Stimulated activated CD8-positive, alpha-beta memory T cell treated with anti-CD3 and anti-CD28 coated beads, Interleukin-2, amount 100 ng/mL, for 1 hour (primary cell): ENCODE data around the gene MKRN1.
"Not testable (repeated sequence)": the region's sequence is repeated elsewhere in the genome, so short reads cannot be mapped to it uniquely, and the experiment has no call there.

ENCODE experiments used
- DNase-seq, 2 donors: peaks; one replicate each; pipeline ENCODE4 v3.0.0-alpha.2; 2020; ENCODE audit warnings: low read depth in 2 of 2

MKRN1 gene

DNA sequence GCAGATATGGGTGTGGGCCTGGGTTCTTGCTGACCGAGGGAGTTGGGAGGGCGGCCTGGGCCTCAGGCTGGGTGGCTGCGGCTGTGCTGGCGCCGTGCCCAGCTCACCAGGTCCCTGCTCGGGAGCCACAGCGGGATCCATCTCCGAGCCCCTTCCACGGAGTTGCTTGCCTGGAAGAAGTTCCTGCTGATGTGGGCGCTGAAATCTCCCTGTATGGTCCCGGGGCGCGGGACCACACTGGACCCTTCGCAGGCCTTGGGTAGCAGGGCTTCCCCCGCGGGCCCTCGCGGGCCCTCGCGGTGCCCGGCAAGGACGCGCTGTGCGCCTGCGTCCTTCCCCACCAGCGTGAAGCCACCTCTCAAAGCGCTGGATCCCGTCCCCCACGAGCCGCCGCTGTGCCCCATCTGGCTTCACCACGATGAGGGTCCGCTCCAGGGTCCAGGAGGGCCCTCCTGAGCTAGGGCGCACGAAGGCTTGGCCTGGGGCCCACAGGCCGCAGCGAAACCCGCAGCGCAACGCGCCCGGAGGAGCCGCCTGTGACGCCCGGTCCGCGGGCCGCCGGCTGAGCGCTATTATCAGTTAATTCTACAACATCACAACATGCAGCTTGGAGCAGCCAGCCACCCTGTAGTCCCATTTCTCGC, 43.9 kb downstream of the MKRN1 start:
- DNase-seq: no peak

DNA sequence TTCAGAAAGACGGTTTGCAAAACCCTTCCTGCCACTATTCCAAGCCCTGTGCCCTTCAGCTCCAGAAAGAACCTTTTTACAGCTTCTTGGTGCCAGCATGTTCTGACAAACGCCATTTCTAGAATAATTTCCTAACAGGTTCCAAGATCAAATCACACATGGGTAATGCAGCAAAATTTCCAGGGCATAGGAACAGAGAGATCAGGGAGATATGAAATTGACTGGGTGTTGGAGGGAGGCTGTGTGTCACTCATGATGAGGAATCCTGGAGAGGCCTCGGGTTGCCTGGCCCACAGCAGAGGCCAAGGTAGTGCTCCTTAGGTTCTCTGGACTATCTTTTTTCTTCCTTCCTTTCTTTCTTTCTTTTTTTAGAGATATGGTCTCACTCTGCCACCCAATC, 45.9 kb downstream of the MKRN1 start:
- DNase-seq: no peak

DNA sequence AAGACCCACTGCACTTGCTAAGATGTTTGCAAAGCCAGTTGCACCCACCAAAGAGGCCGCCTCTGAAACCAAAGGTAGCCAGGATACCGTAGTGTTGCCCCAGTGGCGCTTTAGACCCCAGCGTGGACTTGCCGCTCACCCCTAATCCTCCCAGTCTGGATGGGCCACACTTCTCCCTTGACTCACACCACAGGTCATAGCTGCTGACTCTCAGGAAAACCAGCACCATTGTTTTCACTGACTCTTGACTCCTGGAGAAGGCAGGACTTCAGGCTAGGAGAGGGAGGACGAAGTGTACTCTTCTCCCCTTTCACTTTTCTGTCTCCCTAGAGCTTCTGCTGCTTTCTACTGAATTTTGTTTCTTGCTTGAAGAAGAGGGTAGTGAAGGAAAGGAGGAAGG, 53.2 kb downstream of the MKRN1 start:
- DNase-seq: no peak

DNA sequence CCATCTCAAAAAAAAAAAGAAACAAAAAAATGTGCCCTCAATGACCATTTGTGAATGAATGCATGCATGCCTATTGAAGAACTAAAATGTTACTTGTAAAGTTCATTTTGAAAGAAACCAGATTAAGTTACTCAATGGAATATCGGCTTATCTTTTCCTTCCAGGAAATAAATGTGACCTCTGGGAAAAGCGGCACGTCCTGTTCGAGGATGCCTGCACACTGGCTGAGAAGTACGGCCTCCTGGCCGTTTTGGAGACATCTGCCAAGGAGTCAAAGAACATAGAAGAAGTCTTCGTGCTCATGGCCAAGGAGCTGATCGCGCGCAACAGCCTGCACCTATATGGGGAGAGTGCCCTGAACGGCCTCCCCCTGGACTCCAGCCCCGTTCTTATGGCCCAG, 53.6 kb downstream of the MKRN1 start:
- no peak for DNase-seq

DNA sequence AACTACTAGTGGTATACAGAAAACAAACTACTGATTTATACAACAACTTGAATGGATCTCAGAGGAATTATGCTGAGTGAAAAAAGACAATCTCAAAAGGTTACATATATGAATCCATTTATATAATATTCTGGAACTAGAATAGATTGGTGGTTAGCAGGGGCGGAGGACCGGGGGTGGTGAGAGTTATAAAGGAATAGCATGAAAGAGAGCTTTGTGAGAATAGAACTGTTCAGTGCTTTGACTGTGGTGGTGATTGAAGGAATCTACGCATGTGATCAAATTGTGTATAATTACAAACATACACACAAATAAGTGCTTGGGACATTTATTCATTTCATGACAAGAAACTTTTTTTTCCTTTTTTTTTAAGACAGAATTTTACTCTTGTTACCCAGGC, 55.8 kb downstream of the MKRN1 start:
- DNase-seq: no peak

DNA sequence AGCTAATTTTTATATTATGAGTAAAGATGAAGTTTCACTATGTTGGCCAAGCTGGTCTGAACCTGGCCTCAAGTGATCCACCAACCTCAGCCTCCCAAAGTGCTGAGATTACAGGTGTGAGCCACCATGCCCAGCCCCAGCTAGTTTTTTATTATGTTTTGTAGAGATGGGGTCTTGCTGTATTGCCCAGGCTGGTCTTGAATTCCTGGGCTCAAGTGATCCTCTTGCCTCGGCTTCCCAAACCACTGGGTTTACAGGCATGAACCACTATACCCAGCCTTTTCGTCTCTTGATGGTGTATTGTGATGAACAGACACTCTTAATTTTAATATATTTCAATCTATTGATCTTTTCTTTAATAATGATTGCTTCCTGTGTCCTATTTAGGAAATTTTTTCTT, 57.8 kb downstream of the MKRN1 start:
- DNase-seq: no peak

DNA sequence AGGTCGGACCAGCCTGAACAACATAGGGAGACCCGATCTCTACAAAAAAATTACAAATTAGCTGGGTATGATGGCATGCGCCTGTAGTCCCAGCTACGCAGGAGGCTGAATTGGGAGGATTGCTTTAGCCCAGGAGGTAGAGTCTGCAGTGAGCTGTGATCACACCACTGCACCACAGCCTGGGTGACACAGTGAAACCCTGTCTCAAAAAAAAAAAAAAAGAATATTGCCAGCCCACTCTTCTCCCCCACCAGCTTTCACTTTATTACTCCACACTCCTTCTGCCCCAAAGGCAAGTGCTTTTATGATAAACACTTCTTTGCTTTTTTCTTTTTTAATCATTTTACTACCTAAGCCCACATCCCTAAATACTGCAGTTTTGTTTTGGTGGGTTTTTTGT, 60.7 kb downstream of the MKRN1 start:
- no peak for DNase-seq

DNA sequence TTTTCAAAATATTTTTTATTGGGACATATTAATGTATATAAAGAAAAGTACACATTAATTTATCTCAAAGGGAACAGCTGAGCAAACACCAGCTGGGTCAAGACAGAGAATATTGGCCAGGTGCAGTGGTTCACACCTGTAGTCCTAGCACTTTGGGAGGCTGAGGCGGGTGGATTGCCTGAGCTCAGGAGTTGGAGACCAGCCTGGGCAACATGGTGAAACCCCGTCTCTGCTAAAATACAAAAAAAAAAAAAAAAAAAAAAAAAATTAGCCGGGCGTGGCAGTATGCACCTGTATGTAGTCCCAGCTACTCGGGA, 61.2 kb downstream of the MKRN1 start:
- not testable (repeated sequence) for DNase-seq

DNA sequence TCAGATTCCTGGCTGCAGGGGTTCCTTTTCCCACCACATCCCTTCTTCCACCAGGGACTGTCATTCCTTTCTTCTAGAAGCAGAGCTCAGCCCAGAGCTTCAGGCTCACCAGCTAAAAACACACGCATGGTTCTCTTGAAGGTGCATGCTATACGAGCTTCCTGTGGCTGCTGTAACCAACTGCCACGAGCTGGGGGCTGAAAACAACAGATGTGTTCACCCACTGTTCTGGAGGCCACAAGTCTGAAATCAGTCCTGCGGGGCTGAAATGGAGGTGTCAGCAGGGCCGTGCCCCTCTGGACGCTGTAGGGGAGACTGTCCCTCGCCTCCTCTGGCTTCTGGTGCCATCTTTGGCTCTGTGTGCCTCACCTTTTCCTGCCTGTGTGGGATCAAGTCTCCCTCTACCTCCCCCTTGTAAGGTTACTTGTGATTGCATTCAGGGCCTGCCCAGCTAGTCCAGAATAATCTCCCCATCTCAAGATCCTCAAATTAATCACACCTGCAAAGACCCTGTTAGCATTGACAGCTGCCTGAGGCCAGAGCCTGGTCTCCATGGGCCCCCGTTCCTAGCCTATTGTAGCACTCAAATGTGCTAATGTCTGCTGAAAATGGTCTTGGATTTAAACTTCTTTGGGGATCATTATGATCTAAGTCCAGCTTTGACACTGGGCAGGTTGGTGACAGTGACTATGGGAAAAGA, 61.7 kb downstream of the MKRN1 start:
- DNase-seq: no peak

DNA sequence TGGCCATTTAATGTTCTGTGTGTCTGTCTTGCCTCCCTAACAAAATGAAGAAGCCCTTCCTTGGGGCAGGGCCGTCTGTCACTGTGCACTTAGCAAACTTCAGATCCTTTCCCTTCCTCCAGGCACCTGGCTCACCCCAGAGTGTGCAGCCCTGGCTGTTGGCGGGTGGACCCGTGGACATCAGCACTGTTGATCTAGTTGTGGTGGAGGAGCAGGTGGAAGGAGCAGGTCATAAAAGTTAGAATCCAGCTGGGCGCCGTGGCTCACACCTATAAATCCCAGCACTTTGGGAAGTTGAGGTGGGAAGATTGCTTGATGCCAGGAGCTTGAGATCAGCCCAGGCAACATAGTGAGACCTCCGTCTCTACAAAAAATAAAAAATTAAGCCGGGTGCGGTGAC, 62.7 kb downstream of the MKRN1 start:
- no peak for DNase-seq

DNA sequence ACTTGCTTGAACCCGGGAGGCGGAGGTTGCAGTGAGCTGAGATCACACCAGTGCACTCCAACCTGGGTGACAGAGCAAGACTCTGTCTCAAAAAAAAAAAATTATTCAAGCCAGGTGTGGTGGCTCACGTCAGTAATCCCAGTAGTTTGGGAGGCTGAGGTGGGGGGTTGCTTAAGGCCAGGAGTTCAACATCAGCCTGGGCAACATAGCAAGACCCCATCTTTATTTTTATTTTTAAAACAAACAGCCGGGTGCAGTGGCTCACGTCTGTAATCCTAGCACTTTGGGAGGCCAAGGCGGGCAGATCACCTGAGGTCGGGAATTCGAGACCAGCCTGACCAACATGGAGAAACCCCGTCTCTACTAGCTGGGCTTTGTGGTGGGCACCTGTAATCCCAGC, 63.5 kb downstream of the MKRN1 start:
- DNase-seq: not testable (repeated sequence)

DNA sequence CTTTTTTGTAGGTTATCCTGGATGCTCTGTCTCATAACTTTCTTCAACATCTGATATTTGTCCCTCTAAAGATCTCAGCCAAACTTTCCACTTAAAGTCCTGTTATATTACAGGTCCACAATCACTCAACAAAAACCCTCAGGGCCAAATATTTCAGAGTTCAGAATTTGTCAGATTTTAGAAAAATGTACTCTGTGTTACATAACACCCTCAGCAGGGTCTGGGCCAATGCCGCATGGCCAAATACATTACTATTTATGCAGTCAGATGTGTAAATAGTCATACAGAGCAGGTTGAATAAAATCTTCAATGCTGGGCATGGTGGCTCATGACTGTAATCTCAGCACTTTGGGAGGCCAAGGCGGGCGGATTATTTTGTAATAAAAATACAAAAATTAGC, 63.9 kb downstream of the MKRN1 start:
- DNase-seq: no peak

DNA sequence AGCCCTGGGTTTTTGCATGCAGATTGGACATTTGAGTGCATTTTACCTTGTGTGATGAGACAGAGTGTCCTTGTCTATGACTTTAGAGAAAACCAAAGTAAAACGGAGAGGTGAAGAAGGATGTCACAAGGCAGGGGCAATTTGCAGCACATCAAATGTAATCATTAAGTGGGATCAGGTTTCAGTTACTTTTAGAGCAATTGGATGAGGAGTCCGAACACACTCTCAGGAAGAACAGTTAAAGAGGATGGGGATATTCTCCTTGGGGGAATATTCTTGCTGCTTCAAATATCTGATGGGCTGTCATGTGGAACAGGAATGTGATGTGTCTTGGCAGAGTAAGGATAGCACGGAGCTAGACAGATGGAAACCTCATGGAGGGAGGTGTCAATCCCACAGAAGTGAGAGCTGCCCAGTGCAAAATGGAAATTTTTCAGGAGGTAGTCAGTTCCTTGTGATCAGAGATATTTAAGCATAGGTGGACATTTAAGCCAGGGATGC, 74.7 kb downstream of the MKRN1 start:
- DNase-seq: no peak

DNA sequence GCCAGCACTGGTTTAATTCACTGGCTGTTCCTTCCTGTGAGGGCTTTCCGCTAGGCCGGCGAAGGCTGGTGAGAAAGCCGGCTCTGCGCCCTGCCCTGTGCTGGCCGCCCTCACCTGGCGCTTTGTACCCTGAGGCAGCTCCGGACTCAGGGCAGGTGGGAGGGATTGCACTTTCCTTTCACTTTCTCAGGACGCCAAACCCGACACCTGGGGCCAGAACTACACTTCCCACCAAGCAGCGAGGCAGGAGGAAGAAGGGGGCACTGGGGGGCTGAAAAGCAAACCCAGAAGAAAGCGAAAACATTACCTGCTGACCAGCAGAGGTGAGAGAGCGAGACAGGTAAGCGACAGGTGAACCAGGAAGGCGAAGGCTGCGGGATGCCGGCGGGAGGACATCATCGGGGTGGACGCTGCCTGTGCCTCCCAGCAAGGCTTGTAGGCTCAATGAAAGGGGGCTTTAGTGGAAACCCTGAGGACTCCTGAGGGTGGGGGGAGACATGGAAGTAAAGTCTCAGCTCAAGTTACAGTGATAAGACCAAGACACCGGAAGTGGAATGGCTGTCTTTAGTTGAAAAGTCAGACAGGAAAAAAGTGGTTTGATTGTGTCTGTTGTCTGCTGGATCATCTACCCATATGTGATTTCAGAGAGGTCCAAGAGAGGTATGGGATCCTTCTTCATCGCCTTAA, 75.3 kb downstream of the MKRN1 start, which contains the start of gene RAB19:
RAB19 (plus strand) TSS at position 181 of the 687 bp plus-strand sequence. CDS start 3,589 bp downstream, outside the sequence.
- peak in 1 of 2 donors; percentile 21 for DNase-seq
